ENCODE data around the gene FBXO42.

DNA sequence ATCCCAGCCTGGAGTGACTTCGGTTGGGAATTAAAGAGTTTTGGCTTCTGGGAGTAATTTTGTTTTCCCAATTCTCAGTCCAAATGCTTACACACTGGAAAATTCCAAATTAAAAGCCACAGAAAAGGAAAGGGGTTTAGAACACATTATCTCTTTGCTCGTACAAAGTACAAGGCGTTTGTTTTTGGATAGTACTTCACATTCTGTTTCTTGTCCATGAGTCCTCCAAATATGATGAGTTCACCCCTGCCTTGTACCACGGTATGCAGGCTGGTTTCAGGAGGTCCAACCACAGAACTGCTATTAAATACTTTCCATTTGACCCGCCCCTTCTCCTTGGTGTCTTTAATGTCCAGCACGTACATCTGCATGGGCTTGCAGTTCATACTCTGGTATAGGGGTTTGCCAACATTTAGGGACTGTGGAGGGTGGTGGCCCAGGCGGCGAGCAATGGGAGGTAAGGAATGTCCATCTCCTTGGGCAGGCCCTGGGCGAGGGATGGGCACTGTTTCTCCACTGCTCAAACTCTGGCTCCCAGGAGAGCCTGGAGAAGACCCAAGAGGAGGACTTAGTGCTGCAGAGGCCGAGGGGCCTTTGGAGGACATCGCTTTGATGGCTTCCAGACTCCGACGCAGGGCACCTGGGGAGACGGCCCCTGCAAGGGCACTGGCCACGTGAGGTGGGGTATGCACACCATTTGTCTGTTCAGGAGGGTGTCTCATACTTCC, 101.6 kb downstream of the FBXO42 start:
- TF ChIP-seq ELF4 (IDR thresholded peaks at IDR 0.05), result no peak
- TF ChIP-seq FOXM1 (IDR thresholded peaks at IDR 0.05; ENCODE audit: borderline replicate concordance), result no peak
- no peak for TF ChIP-seq SP1 (IDR thresholded peaks at IDR 0.05)
- no peak for TF ChIP-seq HDGF (IDR thresholded peaks at IDR 0.05; ENCODE audit: borderline replicate concordance)
- no peak for TF ChIP-seq FOXA1 (IDR thresholded peaks at IDR 0.05)
- no peak for TF ChIP-seq FOXK2 (IDR thresholded peaks at IDR 0.05)

Measured in HEK293T (cell line).